Keratinocyte (primary cell): ENCODE measurements around the gene RBM4B.

Experiments used
- EZH2 ChIP-seq: IDR thresholded peaks from one replicate; pipeline ENCODE4 v1.6.1; 2012; ENCODE audit warnings: inconsistent platforms, mild to moderate bottlenecking, low read length, moderate library complexity
- TF ChIP-seq, protein P1 (sequence below), 3 experiments: IDR thresholded peaks in 1 of 3; conservative IDR thresholded peaks in 1 of 3; optimal IDR thresholded peaks in 1 of 3; 2 replicates in 2 of 3; 3 replicates in 1 of 3; pipeline versions ENCODE3 to v1.5.1; 2011; ENCODE audit warnings: low read length in 3 of 3, mild to moderate bottlenecking in 3 of 3, moderate library complexity in 2 of 3, control low read depth in 1 of 3, inconsistent platforms in 1 of 3; ENCODE audit not compliant: insufficient read depth in 2 of 3; ENCODE audit errors: extremely low read depth in 1 of 3

GRCh38 chr11:66721939-66722338 is 44.3 kb upstream of the RBM4B start:
- TF ChIP-seq, protein P1, sequence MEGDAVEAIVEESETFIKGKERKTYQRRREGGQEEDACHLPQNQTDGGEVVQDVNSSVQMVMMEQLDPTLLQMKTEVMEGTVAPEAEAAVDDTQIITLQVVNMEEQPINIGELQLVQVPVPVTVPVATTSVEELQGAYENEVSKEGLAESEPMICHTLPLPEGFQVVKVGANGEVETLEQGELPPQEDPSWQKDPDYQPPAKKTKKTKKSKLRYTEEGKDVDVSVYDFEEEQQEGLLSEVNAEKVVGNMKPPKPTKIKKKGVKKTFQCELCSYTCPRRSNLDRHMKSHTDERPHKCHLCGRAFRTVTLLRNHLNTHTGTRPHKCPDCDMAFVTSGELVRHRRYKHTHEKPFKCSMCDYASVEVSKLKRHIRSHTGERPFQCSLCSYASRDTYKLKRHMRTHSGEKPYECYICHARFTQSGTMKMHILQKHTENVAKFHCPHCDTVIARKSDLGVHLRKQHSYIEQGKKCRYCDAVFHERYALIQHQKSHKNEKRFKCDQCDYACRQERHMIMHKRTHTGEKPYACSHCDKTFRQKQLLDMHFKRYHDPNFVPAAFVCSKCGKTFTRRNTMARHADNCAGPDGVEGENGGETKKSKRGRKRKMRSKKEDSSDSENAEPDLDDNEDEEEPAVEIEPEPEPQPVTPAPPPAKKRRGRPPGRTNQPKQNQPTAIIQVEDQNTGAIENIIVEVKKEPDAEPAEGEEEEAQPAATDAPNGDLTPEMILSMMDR (optimal IDR thresholded peaks at IDR 0.05 in 1 of 3, IDR thresholded peaks at IDR 0.05 in 1 of 3, conservative IDR thresholded peaks at IDR 0.05 in 1 of 3; ENCODE audit: extremely low read depth in 1 of 3, insufficient read depth in 2 of 3, low read length in 3 of 3), result no peak
- no peak for TF ChIP-seq EZH2
